Uterus (tissue), 4 donors: ENCODE measurements around the gene OXCT1. TPM values are rescaled to one million over a fixed set of nuclear protein-coding genes. Genes with fewer than 3 reads are reported as not detected.

Experiments used
- DNase-seq, 2 donors: peaks; one replicate each; pipeline ENCODE4 v3.0.0-alpha.2; 2019 to 2020
- H3K27ac ChIP-seq, 2 donors: fragments of 200-600 bp; sonication (generic); 1 replicate in 1 of 2; 2 replicates in 1 of 2; pipeline ENCODE4 v1.5.1; 2016 to 2018
- H3K27me3 ChIP-seq, 2 donors: fragments of 200-600 bp; sonication (generic); one replicate each; pipeline ENCODE4 v1.5.1; 2018 to 2019; ENCODE audit warnings: control low read depth in 1 of 2
- H3K36me3 ChIP-seq, 2 donors: fragments of 200-600 bp; sonication (generic); one replicate each; pipeline ENCODE4 v1.5.1; 2019; ENCODE audit warnings: control low read depth in 1 of 2
- H3K4me1 ChIP-seq, 2 donors: fragments of 200-600 bp; sonication (generic); one replicate each; pipeline ENCODE4 v1.5.1; 2018 to 2019; ENCODE audit warnings: control low read depth in 1 of 2
- H3K4me3 ChIP-seq, 2 donors: fragments of 200-600 bp; sonication (generic); 1 replicate in 1 of 2; 2 replicates in 1 of 2; pipeline ENCODE4 v1.5.1; 2018 to 2019; ENCODE audit warnings: mild to moderate bottlenecking in 1 of 2
- H3K9me3 ChIP-seq, 2 donors: fragments of 200-600 bp; sonication (generic); one replicate each; pipeline ENCODE4 v1.5.1; 2019; ENCODE audit warnings: control low read depth in 1 of 2
- CTCF ChIP-seq, 4 experiments: fragments of 200-600 bp in 2 of 4; fragments of 450-650 bp in 2 of 4; sonication (generic) in 2 of 4; IDR thresholded peaks; one replicate each; pipeline ENCODE4 v1.5.1; 2016 to 2019; ENCODE audit warnings: antibody characterized with exemption in 4 of 4, mild to moderate bottlenecking in 2 of 4, moderate library complexity in 1 of 4
- POLR2A ChIP-seq, 2 donors: fragments of 450-650 bp; IDR thresholded peaks; one replicate each; pipeline ENCODE4 v1.6.1; 2016; ENCODE audit warnings: antibody characterized with exemption in 2 of 2, mild to moderate bottlenecking in 1 of 2, moderate library complexity in 1 of 2
- intact Hi-C: fragments of 100-400 bp; cut with DNase I; formaldehyde crosslinking; loops from one replicate; pipeline ENCODE4 v1.15.1; 2023; ENCODE audit warnings: low total_unique reads
- total RNA-seq, 4 donors: library from RNA; depleted of rRNA in 3 of 4; stranded (reverse); fragments of >200 nt in 3 of 4; gene quantifications; one replicate each; pipeline versions ENCODE4 v1.1.0 to v1.2.4, GENCODE V29; 2014 to 2023
- donor health status: DM: yes; HTN: yes; CAD: no.

The OXCT1 gene
- total RNA-seq, 4 donors from 2014 or later = 11.2 to 37.3 (median 27.0) TPM

- TF ChIP-seq POLR2A (IDR thresholded peaks at IDR 0.05) (no peak), CTCF (IDR thresholded peaks at IDR 0.05) (no peak)
Measured at GRCh38 chr5:41882765-41883164, 12.5 kb upstream of the OXCT1 start.

GRCh38 chr5:41878643-41879478, 8.6 kb upstream of the OXCT1 start:
- Histone ChIP-seq H3K27ac (no peak overlapping the region), H3K4me1 (no peaks in the 10 kb centered on the region), H3K36me3 (no peaks in the 10 kb centered on the region), H3K27me3 (no peaks in the 10 kb centered on the region), H3K9me3 (no peaks in the 10 kb centered on the region), H3K4me3 (no peak overlapping the region)
- TF ChIP-seq POLR2A (IDR thresholded peaks at IDR 0.05) (no peak), CTCF (IDR thresholded peaks at IDR 0.05) (no peak)
- no peak for DNase-seq
- intact Hi-C loops = no loop called here

More at GRCh38 chr5:41882765-41883164, 12.5 kb upstream of the OXCT1 start:
- Histone ChIP-seq H3K27ac (no peak overlapping the region), H3K4me1 (no peaks in the 10 kb centered on the region), H3K4me3 (no peak overlapping the region), H3K27me3 (no peaks in the 10 kb centered on the region), H3K9me3 (no peaks in the 10 kb centered on the region), H3K36me3 (no peaks in the 10 kb centered on the region)
- DNase-seq = no peak
- intact Hi-C loops = no loop called here

- Histone ChIP-seq H3K9me3 (no peaks in the 10 kb centered on the region), H3K36me3 (no peaks in the 10 kb centered on the region), H3K27me3 (no peaks in the 10 kb centered on the region), H3K27ac (no peak overlapping the region), H3K4me1 (no peaks in the 10 kb centered on the region), H3K4me3 (no peak overlapping the region)
- intact Hi-C loops = no loop called here
- no peak for TF ChIP-seq CTCF (IDR thresholded peaks at IDR 0.05)
- TF ChIP-seq POLR2A (IDR thresholded peaks at IDR 0.05) = no peak
- no peak for DNase-seq
Measured at GRCh38 chr5:41878173-41878572, 7.9 kb upstream of the OXCT1 start.

- intact Hi-C loops = no loop called here
- DNase-seq = no peak
- H3K9me3 ChIP-seq = no peaks in the 10 kb centered on the region
- H3K4me3 ChIP-seq = no peak overlapping the region
- no peak for TF ChIP-seq CTCF (IDR thresholded peaks at IDR 0.05)
- TF ChIP-seq POLR2A (IDR thresholded peaks at IDR 0.05) = no peak
- H3K27ac ChIP-seq = no peak overlapping the region
- no peaks in the 10 kb centered on the region for H3K27me3 ChIP-seq
- no peaks in the 10 kb centered on the region for H3K36me3 ChIP-seq
- H3K4me1 ChIP-seq = no peaks in the 10 kb centered on the region
Measured at GRCh38 chr5:41877408-41877807, 7.2 kb upstream of the OXCT1 start.

- Histone ChIP-seq H3K36me3 (no peaks in the 10 kb centered on the region), H3K27me3 (no peaks in the 10 kb centered on the region), H3K27ac (no peak overlapping the region), H3K4me3 (no peak overlapping the region), H3K9me3 (no peaks in the 10 kb centered on the region), H3K4me1 (no peaks in the 10 kb centered on the region)
- intact Hi-C loops = no loop called here
- no peak for TF ChIP-seq CTCF (IDR thresholded peaks at IDR 0.05)
- TF ChIP-seq POLR2A (IDR thresholded peaks at IDR 0.05) = no peak
- DNase-seq = no peak
Measured at GRCh38 chr5:41876678-41877077, 6.5 kb upstream of the OXCT1 start.
